HG03103 (cell line): ENCODE results near the gene MMRN1.

ENCODE experiments used
- ATAC-seq: cut with Tn5 transposase; IDR thresholded peaks from one replicate; pipeline ENCODE4 v1.9.1; 2021; ENCODE audit warnings: low read depth; ENCODE audit not compliant: unreplicated experiment

MMRN1 gene

GRCh38 chr4:89995006-89995405 is 100.4 kb downstream of the MMRN1 start:
- no peak for ATAC-seq

- ATAC-seq, result no peak
Measured at GRCh38 chr4:89995814-89996213, 101.2 kb downstream of the MMRN1 start.

- ATAC-seq, result no peak
Measured at GRCh38 chr4:89997171-89997704, 102.6 kb downstream of the MMRN1 start.

- no peak for ATAC-seq
Measured at GRCh38 chr4:89998469-89999011, 103.9 kb downstream of the MMRN1 start.

- ATAC-seq, result no peak
Measured at GRCh38 chr4:90001023-90001422, 106.4 kb downstream of the MMRN1 start.

- no peak for ATAC-seq
Measured at GRCh38 chr4:90002441-90003062, 107.9 kb downstream of the MMRN1 start.
